Keratinocyte (primary cell): Measurements from ENCODE around the gene BNIP3. TPM values are rescaled to one million over a fixed set of nuclear protein-coding genes. Genes with fewer than 3 reads are reported as not detected.

Experiments used
- DNase-seq: peaks from one replicate; pipeline ENCODE4 v3.0.0-alpha.2; 2011; ENCODE audit warnings: low read depth, missing footprints, low spot score
- FAIRE-seq: peaks from 2 replicates; lab custom pipeline; 2011; peaks lifted over from hg19 to GRCh38; lab: Jason Lieb, UNC
- H2AFZ ChIP-seq: 2 replicates; pipeline ENCODE4 v1.6.0; 2012; ENCODE audit warnings: low read length, control low read depth, inconsistent platforms; ENCODE audit not compliant: control insufficient read depth
- H3K27ac ChIP-seq: 2 replicates; pipeline ENCODE4 v1.5.1; 2011; ENCODE audit warnings: low read length; ENCODE audit not compliant: control insufficient read depth, insufficient read depth
- H3K27me3 ChIP-seq: 3 replicates; pipeline ENCODE4 v1.6.0; 2011; ENCODE audit warnings: low read length; ENCODE audit not compliant: control insufficient read depth, insufficient read depth; ENCODE audit errors: extremely low read depth
- H3K36me3 ChIP-seq, 2 experiments: 2 replicates in 1 of 2; 3 replicates in 1 of 2; pipeline ENCODE4 v1.5.1; 2011; ENCODE audit warnings: low read length in 2 of 2, mild to moderate bottlenecking in 1 of 2; ENCODE audit not compliant: control insufficient read depth in 2 of 2, insufficient read depth in 2 of 2; ENCODE audit errors: extremely low read depth in 1 of 2
- H3K4me1 ChIP-seq: 3 replicates; pipeline ENCODE4 v1.5.1; 2011; ENCODE audit warnings: low read length; ENCODE audit not compliant: control insufficient read depth, insufficient read depth; ENCODE audit errors: extremely low read depth
- H3K4me2 ChIP-seq: 3 replicates; pipeline ENCODE4 v1.6.0; 2011; ENCODE audit warnings: low read depth, low read length; ENCODE audit not compliant: control insufficient read depth, insufficient read depth; ENCODE audit errors: extremely low read depth
- H3K4me3 ChIP-seq, 3 experiments: fragments of 200-600 bp in 1 of 3; sonication (generic) in 1 of 3; 2 replicates in 2 of 3; 3 replicates in 1 of 3; pipeline ENCODE4 v1.5.1; 2011 to 2016; ENCODE audit warnings: low read length in 3 of 3, mild to moderate bottlenecking in 3 of 3, control low read depth in 2 of 3, inconsistent platforms in 1 of 3, low read depth in 1 of 3, mixed read lengths in 1 of 3, mixed run types in 1 of 3, moderate library complexity in 1 of 3; ENCODE audit not compliant: control insufficient read depth in 2 of 3, insufficient read depth in 2 of 3; ENCODE audit errors: extremely low read depth in 1 of 3
- H3K79me2 ChIP-seq: 2 replicates; pipeline ENCODE4 v1.6.0; 2012; ENCODE audit warnings: low read length; ENCODE audit not compliant: control insufficient read depth, insufficient read depth
- H3K9ac ChIP-seq: 3 replicates; pipeline ENCODE4 v1.6.0; 2011; ENCODE audit warnings: low read length; ENCODE audit not compliant: control insufficient read depth, insufficient read depth; ENCODE audit errors: extremely low read depth
- H3K9me1 ChIP-seq: 3 replicates; pipeline ENCODE4 v1.6.0; 2011; ENCODE audit warnings: low read length; ENCODE audit not compliant: control insufficient read depth, insufficient read depth; ENCODE audit errors: extremely low read depth
- H3K9me3 ChIP-seq: 2 replicates; pipeline ENCODE4 v1.5.1; 2012; ENCODE audit warnings: low read depth, low read length; ENCODE audit not compliant: control insufficient read depth
- H4K20me1 ChIP-seq: 3 replicates; pipeline ENCODE4 v1.6.0; 2011; ENCODE audit warnings: low read length; ENCODE audit not compliant: control insufficient read depth, insufficient read depth; ENCODE audit errors: extremely low read depth
- EZH2 ChIP-seq: IDR thresholded peaks from one replicate; pipeline ENCODE4 v1.6.1; 2012; ENCODE audit warnings: inconsistent platforms, mild to moderate bottlenecking, low read length, moderate library complexity
- dilution Hi-C: fragments of 300-500 bp; cut with MboI; formaldehyde crosslinking; loops from one replicate; pipeline ENCODE4 v1.7.0; 2020; ENCODE audit warnings: low sequenced_read_pairs; ENCODE audit not compliant: extremely low pct_ligation_motif_present
- polyA plus RNA-seq, 5 experiments: library from polyadenylated mRNA; depleted of rRNA in 3 of 5; stranded (reverse) in 3 of 5; stranded (forward) in 1 of 5; unstranded in 1 of 5; fragments of >200 nt; gene quantifications; 1 replicate in 1 of 5; 2 replicates in 3 of 5; 3 replicates in 1 of 5; pipeline versions ENCODE4 v1.2.1 to v1.2.3, GENCODE V29; 2011 to 2012; ENCODE audit warnings: missing spikeins in 2 of 5, low read depth in 1 of 5, low replicate concordance in 1 of 5
- TF ChIP-seq, protein P1 (sequence below), 3 experiments: IDR thresholded peaks in 1 of 3; conservative IDR thresholded peaks in 1 of 3; optimal IDR thresholded peaks in 1 of 3; 2 replicates in 2 of 3; 3 replicates in 1 of 3; pipeline versions ENCODE3 to v1.5.1; 2011; ENCODE audit warnings: low read length in 3 of 3, mild to moderate bottlenecking in 3 of 3, moderate library complexity in 2 of 3, control low read depth in 1 of 3, inconsistent platforms in 1 of 3; ENCODE audit not compliant: insufficient read depth in 2 of 3; ENCODE audit errors: extremely low read depth in 1 of 3

The BNIP3 gene
- polyA plus RNA-seq, 1 donor (not counting 4 experiments of a cell fraction or from before 2014, with no cell fraction given) = 77.9 TPM

DNA sequence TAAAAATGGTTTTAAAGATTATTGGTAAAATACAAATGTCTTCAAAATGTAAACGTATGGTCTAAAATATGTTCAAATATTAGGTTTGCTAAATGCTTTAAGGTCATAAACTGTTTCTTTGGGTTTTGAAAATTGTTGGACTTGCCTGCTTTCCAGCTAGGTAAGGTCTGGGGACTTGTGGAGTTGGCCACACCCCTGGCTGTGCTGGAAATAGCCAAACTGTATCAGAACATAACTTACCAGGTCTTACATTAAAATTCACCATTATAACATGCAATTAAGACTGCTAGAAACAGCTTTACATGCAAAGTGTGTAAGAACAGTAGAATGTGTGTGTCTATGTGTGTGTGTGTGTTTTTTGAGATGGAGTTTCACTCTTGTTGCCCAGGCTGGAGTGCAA is 29.7 kb upstream of the BNIP3 start:
- no peak for DNase-seq

DNA sequence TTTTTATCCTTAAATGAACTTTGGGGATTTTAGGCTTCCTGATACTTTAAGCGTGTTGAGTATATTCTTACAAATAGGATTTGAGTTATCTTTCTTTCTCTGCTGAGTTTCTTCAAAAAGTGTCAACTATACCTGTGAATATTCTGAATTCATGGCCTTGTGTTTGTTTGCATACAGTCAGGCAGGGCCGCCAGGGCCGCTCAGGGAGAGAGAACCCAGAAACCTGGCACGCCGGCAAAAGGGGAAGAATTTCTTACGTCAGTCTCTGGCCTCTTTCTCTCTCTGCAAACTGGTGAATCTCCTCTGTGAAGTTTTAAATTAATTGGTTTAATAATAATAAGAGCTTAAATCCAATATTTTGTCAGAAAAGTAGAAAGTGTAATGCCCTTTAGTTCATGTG is 29.3 kb upstream of the BNIP3 start:
- Histone ChIP-seq H3K27ac (no peak overlapping the region), H3K4me1 (peaks cover 4% of the 10 kb centered on the region), H2AFZ (no peak overlapping the region), H3K9me3 (no peaks in the 10 kb centered on the region), H3K79me2 (no peaks in the 10 kb centered on the region), H3K9me1 (no peaks in the 10 kb centered on the region), H3K4me2 (no peak overlapping the region), H4K20me1 (no peaks in the 10 kb centered on the region), H3K4me3 (no peak overlapping the region), H3K9ac (no peak overlapping the region), H3K27me3 (no peaks in the 10 kb centered on the region), H3K36me3 (no peaks in the 10 kb centered on the region)
- DNase-seq = no peak
- dilution Hi-C loops = no loop called here
- FAIRE-seq = no peak
- no peak for TF ChIP-seq EZH2
- TF ChIP-seq, protein P1, sequence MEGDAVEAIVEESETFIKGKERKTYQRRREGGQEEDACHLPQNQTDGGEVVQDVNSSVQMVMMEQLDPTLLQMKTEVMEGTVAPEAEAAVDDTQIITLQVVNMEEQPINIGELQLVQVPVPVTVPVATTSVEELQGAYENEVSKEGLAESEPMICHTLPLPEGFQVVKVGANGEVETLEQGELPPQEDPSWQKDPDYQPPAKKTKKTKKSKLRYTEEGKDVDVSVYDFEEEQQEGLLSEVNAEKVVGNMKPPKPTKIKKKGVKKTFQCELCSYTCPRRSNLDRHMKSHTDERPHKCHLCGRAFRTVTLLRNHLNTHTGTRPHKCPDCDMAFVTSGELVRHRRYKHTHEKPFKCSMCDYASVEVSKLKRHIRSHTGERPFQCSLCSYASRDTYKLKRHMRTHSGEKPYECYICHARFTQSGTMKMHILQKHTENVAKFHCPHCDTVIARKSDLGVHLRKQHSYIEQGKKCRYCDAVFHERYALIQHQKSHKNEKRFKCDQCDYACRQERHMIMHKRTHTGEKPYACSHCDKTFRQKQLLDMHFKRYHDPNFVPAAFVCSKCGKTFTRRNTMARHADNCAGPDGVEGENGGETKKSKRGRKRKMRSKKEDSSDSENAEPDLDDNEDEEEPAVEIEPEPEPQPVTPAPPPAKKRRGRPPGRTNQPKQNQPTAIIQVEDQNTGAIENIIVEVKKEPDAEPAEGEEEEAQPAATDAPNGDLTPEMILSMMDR (optimal IDR thresholded peaks at IDR 0.05 in 1 of 3, IDR thresholded peaks at IDR 0.05 in 1 of 3, conservative IDR thresholded peaks at IDR 0.05 in 1 of 3; ENCODE audit: extremely low read depth in 1 of 3, insufficient read depth in 2 of 3, low read length in 3 of 3) = no peak

More for the DNA sequence above, 29.7 kb upstream of the BNIP3 start:
- Histone ChIP-seq H3K4me3 (no peak overlapping the region), H3K27ac (no peak overlapping the region), H3K4me2 (no peak overlapping the region), H3K9me1 (no peaks in the 10 kb centered on the region), H3K9me3 (no peaks in the 10 kb centered on the region), H3K9ac (no peak overlapping the region), H3K27me3 (no peaks in the 10 kb centered on the region), H3K4me1 (peaks cover 6% of the 10 kb centered on the region), H4K20me1 (no peaks in the 10 kb centered on the region), H3K79me2 (no peaks in the 10 kb centered on the region), H2AFZ (no peak overlapping the region), H3K36me3 (no peaks in the 10 kb centered on the region)
- dilution Hi-C loops = no loop called here
- TF ChIP-seq, protein P1 (optimal IDR thresholded peaks at IDR 0.05 in 1 of 3, IDR thresholded peaks at IDR 0.05 in 1 of 3, conservative IDR thresholded peaks at IDR 0.05 in 1 of 3; ENCODE audit: extremely low read depth in 1 of 3, insufficient read depth in 2 of 3, low read length in 3 of 3) = no peak
- no peak for TF ChIP-seq EZH2
- FAIRE-seq = no peak
